NCI-H446 (cell line): ENCODE results near the gene HDAC6.
"Not testable (repeated sequence)": the region's sequence is repeated elsewhere in the genome, so short reads cannot be mapped to it uniquely, and the experiment has no call there.

Source experiments
- DNase-seq, 2 experiments: peaks; one replicate each; lab custom pipeline; 2025; lab: John Stamatoyannopoulos, UW

The HDAC6 gene

DNA sequence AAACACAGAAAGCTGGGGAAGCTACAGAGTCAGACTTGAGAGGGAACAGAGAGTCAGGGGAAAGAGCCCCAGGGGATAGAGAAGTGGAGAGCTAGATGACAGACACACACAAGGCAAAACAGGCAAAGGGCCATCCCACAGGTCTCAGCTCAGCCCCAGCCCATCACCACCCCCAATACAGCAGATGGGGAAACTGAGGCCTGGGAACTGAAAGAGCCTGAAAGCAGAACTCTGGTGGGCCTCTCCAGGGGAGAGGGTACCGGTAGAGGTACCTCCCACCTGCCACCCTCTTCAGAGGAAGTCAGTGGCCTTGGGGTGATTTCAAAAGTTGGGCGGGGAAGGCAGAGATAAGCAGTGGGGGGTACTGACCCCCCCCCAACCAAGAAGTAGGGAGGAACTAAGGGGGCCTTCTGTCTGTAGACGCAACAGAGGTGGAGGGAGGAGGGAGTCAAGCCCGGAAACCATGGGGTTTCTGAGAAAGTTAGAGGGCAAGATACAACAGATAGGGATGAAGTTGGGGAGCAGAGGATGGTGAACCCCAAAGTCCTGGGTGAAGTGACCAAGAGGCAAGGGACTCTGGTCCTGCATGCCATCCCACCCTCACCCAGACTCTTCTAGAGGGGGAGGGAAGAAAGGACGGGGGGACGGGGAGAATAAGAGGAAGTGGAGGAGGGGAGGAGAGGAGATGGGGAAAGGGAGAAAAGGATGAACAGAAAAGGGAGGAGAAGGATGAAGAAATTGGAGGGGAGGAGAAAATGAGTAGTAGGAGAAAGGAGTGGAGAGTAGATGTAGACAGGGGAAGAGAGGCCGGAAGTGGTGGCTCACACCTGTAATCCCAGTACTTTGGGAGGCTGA, 12.3 kb upstream of the HDAC6 start:
- DNase-seq: no peak

DNA sequence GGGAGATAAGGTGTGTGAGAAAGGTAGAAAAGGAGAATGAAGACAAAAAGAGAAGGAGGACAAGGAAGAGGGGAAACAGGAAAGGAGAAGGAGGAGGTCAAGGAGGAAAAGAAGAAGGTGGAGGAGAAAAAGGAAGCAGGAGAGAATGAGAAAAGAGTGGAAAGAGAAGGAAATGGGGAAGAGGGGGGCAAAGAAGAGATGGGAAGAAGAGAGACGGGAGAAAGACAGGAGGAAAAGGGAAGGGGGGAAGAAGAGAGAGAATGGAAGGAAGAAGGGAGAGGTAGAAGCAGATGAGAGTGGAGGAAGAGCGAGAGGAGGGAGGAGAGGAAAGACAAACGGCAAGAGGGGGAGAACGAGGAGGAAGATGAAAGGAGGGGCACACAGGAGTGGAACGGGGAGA, 11.4 kb upstream of the HDAC6 start:
- no peak for DNase-seq

DNA sequence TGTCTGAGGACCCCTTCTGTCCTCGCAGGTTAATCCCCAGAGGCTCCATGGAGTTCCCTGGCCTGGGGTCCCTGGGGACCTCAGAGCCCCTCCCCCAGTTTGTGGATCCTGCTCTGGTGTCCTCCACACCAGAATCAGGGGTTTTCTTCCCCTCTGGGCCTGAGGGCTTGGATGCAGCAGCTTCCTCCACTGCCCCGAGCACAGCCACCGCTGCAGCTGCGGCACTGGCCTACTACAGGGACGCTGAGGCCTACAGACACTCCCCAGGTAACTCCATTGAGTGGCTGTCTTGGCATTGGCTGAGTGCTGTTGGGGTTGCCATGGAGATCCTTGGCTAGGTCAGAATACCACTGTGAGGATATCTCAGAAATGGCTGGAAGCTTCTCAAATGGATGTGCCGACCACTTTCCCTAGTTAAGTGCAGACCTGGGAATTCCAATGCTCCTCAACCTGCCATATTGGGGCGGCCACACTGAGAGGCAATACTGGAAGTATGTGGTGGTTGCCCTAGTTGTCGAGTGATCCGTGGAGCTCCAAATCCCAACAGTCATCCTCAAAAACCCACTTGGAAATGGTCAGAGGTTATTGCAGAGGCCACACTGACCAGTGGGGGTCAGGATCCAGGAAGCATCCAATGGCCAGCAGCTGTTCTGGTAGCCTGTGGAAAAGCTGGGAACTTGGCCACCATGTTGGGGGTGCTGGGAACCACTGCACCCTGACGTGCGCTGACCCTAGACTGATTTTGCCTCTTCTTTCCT, 10.6 kb upstream of the HDAC6 start:
- no peak for DNase-seq

DNA sequence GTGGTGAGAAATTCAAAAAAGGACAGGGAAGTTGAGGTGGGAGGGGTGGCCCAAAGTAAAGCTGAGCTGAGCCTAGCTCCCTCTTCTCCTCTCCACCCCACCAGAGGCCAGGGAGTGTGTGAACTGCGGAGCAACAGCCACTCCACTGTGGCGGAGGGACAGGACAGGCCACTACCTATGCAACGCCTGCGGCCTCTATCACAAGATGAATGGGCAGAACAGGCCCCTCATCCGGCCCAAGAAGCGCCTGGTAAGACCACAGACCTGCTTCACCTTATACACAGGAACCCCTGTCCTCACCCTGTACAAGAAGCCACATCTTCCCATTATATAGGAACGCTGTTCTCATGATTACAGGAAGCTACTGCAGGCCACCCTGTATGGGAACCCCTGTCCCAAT, 9.6 kb upstream of the HDAC6 start:
- no peak for DNase-seq

DNA sequence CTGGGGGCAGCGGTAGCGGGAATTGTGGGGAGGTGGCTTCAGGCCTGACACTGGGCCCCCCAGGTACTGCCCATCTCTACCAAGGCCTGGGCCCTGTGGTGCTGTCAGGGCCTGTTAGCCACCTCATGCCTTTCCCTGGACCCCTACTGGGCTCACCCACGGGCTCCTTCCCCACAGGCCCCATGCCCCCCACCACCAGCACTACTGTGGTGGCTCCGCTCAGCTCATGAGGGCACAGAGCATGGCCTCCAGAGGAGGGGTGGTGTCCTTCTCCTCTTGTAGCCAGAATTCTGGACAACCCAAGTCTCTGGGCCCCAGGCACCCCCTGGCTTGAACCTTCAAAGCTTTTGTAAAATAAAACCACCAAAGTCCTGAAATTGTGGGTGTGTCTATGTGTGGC, 7.9 kb upstream of the HDAC6 start:
- no peak for DNase-seq

DNA sequence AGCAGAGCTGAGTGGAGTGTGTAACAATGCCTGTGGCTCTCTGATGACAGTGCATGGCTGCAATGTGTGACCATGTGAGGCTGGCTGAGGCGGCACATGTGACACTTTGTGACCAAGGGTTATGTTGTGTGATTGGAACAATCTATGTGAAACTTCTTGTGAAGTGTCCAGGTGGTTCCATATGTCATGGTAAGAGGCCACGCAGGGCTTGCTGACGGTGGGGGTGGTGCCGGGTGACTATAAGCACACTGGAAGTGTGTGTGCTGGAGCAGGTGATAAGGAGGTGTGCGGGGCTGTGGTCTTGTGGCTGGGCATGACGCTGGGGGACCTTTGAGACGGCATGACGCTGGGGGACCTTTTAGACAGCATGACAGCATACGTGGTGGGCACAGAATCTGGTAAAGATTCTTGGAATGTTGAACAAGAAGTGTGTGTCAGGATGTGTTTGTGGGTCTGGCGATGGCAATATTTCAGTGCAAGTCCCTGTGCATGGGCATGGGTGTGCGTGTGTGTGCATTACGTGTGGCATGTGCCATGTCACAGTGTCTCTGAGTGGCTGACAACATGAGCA, 7.4 kb upstream of the HDAC6 start:
- DNase-seq: no peak

DNA sequence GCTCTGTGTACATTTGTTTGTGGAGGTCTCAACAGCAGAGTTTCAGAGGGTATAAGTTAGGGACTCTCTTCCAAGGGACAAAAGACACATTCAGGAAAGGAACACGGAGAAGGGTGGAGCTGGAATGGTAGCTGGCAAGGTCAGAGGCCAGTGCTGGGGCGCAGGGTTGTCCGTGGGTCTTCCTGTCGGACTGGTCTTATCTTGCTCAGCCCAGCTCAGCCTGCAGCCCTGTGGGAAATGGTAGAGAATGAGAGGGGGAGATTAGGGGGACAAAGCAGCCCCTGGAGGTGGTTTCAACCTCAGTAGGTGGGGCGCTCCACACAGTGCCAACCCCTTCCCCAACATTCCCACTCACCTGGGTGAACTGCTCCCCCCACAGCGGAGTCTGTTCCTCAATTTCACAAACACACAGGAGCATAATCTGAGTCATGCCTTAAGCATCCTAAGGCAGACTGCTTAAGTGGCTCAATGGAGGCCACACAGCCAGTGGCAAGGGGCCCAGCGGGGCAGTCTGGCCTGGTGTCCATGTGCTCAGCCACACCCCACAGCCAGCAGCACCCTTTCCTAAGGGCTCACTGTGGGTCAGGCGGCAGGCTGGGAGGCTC, 6.9 kb upstream of the HDAC6 start:
- no peak for DNase-seq

DNA sequence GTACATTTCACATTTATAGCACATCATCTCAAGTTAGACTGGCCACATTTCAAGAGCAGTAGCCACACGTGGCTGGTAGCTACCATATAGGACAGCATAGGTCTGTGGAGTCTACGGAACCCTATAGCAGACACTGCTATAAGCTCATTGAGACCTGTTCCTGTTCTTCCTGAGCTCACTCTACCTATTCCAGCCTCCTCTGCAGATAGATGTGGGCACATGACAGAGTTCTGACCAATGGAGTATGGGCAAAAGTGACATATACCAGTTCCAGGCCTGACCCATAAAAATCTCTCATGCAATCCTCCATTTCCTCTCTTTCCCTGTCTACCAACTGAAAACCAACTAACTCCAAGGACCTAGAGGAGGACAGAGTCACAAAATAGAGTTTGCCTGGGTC, 3.5 kb upstream of the HDAC6 start:
- DNase-seq: no peak

DNA sequence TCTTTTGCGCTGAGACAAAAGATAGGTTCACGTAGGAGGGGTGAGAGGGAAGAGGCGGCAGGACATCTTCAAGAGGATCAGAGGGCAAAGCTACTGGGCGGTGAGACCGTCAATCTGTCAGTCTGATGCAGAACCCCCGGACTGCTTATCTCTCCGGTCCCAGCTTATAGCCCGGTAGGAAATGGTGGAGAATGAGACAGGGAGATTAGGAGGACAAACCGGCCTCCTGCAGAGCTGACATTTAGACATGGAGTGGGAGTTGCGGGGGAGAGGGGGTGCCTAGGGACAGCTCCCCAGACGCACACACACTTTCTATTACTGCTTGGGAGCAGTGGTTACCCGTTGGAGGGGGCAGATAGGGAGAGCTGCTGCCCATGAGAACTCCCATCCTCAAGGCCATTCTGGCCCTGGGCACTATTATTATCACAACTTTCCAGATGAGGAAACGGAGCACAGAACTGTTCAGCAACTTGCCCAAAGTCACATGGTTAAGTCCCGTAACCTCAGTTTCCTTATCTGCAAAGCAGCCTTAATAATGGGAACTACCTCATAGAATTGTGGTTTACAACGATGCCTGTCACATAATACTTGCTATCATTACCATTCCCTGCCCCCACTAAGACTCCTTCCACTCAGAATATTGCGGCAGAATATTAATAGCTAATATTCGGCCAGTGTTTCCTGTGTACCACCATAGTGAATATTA, 1.1 kb upstream of the HDAC6 start:
- no peak for DNase-seq

DNA sequence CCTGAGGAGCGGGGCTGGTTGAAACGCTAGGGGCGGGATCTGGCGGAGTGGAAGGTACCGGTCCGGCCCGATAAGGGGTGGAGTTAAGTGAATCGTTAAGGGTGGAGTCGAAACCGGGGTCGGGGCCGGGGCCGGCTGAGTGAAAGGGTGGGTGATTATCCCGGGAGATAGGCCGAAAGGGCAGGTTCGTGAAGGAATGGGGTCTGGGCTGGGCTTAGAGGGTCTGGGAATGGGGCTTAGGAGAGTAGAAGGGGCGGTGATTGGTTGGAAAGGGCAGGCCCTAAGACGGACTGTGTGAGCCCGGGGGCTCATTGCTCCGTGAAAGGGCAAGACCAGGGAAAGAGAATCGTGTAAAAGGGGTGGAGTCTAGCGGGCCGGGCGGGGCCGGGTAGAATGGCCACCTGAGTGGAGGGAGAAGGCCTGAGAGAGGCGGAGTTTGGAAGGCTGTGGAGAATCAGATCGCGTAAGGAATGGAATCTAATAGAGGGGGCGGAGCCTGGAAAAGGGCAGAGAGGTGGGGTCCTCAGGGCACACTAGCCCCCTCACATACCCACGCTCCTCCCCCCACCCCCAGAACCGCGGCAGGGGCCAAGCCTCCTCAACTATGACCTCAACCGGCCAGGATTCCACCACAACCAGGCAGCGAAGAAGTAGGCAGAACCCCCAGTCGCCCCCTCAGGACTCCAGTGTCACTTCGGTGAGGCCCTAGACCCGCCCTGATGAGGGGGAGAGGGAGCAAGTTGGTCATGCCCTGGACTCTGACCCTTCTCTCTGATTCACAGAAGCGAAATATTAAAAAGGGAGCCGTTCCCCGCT, 430 bp downstream of the HDAC6 start:
- DNase-seq: peak; percentile 38 to 77

DNA sequence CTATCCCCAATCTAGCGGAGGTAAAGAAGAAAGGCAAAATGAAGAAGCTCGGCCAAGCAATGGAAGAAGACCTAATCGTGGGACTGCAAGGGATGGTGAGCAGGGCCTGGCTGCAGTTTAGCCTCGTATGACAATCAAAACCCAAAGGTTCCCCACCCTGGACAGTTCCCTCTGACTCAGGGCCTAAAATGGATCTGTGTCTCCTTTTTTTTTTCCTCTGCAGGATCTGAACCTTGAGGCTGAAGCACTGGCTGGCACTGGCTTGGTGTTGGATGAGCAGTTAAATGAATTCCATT, 986 bp downstream of the HDAC6 start:
- DNase-seq: no peak

DNA sequence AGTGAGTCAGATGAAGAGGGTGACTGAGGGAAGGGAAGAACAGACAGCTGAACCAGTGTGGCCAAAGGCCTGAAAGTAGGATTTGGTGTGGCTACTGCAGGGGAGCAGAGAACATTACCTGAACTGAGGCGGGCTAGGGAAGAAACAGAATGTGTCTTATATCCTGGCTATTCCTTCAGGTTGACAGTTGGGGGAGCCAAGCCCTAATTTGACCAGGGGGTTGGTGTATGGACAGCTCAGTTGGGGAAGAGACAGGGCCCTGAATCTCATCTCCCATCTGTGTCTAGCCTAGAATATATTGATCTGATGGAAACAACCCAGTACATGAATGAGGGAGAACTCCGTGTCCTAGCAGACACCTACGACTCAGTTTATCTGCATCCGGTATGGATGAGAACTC, 4.2 kb downstream of the HDAC6 start:
- no peak for DNase-seq

DNA sequence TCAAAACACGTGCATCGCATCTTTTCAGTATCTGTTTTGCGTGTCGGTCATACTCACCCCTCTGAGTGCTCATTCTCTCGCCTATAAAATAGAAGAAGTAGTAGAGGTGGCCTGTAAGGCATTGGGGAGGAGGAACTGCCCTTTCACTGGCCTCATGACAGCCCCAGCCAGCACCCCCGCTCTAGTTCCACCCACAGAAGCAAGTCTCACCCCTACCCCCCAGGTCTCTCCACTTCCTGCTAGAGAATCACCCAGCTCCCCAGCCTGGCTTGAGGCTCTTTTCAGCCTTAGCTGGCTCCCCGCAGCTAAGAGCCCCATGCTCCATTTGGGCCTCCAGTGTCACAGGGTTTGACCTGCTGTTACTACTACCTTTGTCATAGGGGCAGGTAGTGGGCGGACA, 11.8 kb downstream of the HDAC6 start:
- DNase-seq: no peak

DNA sequence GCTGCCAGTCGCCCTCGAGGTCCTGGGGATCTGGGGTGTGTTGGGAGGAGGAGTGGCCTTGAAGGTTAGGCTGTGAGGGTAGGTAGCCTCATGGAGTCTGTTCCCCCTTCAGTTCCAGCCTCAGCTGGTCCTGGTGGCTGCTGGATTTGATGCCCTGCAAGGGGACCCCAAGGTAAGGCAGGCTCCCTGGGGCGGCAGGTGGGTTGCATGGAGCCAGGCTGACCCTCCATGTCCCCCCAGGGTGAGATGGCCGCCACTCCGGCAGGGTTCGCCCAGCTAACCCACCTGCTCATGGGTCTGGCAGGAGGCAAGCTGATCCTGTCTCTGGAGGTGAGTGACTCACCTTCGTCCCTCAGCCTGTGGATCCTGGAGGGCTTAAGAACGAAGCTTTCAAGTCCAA, 12.9 kb downstream of the HDAC6 start:
- no peak for DNase-seq

DNA sequence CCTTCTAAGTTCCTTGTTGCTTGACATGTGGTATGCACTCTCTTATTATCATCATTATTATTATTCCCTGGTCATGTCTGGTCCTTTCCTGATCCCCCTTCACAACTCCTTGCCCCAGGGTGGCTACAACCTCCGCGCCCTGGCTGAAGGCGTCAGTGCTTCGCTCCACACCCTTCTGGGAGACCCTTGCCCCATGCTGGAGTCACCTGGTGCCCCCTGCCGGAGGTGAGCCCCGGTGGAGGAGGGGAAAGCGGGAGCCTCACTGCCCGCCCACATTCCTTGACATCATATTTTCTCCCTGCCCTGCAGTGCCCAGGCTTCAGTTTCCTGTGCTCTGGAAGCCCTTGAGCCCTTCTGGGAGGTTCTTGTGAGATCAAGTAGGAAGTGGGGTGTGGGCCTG, 13.4 kb downstream of the HDAC6 start:
- no peak for DNase-seq

DNA sequence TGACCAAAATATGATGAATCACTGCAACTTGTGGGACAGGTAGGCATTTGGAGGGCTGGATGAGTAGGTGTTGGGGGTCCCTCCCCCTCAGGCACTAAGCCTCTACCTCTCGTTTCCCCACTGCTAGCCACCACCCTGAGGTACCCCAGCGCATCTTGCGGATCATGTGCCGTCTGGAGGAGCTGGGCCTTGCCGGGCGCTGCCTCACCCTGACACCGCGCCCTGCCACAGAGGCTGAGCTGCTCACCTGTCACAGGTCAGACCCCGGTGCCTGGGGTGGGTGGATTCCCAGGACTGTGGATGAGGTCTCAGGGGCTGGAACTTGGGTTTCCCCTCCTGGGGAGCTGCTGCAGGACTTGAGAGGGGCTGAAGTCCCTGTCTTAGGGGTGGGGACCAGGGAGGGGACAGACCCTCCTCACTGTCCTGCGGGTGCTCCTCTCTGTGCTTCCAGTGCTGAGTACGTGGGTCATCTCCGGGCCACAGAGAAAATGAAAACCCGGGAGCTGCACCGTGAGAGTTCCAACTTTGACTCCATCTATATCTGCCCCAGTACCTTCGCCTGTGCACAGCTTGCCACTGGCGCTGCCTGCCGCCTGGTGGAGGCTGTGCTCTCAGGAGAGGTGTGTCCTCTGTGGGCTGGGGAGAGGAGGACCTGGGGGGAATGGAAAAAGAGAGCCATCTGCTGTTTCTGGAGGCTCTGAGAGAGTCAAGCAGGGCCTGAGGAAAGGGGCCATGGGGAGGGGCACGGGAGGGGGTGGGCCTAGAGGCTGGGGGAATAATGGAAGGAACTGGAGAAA, 14.3 kb downstream of the HDAC6 start:
- no peak for DNase-seq

DNA sequence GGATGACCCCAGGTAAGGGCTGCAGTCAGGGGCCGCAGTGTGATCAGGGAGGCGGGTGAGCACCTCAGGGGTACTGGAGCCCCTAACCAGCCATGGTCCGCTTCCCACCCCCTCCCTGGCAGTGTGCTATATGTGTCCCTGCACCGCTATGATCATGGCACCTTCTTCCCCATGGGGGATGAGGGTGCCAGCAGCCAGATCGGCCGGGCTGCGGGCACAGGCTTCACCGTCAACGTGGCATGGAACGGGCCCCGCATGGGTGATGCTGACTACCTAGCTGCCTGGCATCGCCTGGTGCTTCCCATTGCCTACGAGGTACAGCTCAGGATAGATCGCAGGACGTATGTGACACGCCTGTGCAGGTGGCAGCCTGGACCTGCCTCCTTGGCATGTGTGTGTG, 16.2 kb downstream of the HDAC6 start:
- no peak for DNase-seq

DNA sequence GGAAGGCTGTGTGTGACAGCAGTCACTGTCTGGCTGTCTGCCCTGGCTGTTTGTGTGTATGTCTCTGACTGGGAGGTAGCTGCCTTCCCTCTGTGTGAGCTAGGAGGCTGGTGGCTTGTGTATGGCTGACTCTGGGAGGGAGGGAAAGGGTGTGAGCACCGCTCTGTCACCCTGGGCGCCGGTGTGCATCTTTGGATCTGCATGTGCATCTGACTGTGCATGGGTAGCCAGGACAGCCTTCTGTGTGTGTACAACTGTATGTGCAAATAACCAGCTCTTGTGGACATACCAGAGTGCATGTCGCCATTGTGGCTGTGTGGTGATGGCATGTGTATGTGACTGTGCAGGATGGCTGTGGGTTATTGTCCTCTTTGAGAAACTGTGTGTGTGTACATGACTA, 17.0 kb downstream of the HDAC6 start:
- no peak for DNase-seq

DNA sequence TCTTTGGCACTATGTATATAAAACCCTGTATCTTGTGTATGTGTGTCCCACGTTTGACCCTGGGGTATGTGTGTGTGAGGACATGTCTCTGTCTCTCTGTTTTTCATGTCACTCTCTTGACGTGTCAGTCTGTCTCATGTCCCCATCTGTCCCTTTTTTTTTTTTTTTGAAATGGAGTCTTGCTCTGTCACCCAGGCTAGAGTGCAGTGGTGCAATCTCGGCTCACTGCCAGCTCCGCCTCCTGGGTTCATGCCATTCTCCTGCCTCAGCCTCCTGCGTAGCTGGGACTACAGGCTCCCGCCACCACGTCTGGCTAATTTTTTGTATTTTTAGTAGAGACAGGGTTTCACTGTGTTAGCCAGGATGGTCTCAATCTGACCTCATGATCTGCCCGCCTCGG, 17.5 kb downstream of the HDAC6 start:
- DNase-seq: not testable (repeated sequence)

DNA sequence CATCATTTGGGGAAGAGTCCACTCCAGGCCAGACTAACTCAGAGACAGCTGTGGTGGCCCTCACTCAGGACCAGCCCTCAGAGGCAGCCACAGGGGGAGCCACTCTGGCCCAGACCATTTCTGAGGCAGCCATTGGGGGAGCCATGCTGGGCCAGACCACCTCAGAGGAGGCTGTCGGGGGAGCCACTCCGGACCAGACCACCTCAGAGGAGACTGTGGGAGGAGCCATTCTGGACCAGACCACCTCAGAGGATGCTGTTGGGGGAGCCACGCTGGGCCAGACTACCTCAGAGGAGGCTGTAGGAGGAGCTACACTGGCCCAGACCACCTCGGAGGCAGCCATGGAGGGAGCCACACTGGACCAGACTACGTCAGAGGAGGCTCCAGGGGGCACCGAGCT, 21.2 kb downstream of the HDAC6 start:
- no peak for DNase-seq

DNA sequence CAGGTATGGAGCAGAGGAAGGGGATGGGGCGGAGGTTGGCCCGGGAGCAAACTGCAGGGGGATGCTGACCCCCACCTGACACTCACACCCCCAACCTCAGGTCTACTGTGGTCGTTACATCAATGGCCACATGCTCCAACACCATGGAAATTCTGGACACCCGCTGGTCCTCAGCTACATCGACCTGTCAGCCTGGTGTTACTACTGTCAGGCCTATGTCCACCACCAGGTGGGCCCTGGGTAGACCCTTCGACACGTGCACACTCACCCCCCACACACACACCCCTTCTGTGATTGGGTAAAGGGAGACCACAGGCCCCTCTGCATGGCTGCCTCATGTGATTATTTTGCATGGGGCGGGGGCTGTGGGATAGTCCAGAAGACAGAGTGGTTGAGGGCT, 22.2 kb downstream of the HDAC6 start:
- DNase-seq: no peak
